Liver (tissue), 9 donors: Measurements from ENCODE around the gene MAP2K7. TPM values are rescaled to one million over a fixed set of nuclear protein-coding genes. Genes with fewer than 3 reads are reported as not detected.

Experiments
- DNase-seq: peaks from one replicate; pipeline ENCODE4 v3.0.0-alpha.2; 2017; ENCODE audit warnings: low spot score
- H3K27ac ChIP-seq, 2 donors: one replicate each; pipeline ENCODE4 v1.7.0; 2013; ENCODE audit warnings: inconsistent platforms in 2 of 2, low read length in 2 of 2, control low read depth in 1 of 2, low read depth in 1 of 2, mild to moderate bottlenecking in 1 of 2
- H3K27me3 ChIP-seq, 4 donors: one replicate each; pipeline versions ENCODE4 v1.6.1 to v1.7.0; 2013; ENCODE audit warnings: low read length in 3 of 4, inconsistent platforms in 1 of 4, mild to moderate bottlenecking in 1 of 4, moderate library complexity in 1 of 4; ENCODE audit not compliant: control insufficient read depth in 4 of 4, insufficient read depth in 4 of 4
- H3K36me3 ChIP-seq, 4 donors: one replicate each; pipeline versions ENCODE4 v1.6.1 to v1.7.0; 2013; ENCODE audit warnings: low read length in 3 of 4, mild to moderate bottlenecking in 3 of 4, low read depth in 1 of 4, moderate library complexity in 1 of 4; ENCODE audit not compliant: control insufficient read depth in 4 of 4, insufficient read depth in 3 of 4
- H3K4me1 ChIP-seq, 4 donors: one replicate each; pipeline versions ENCODE4 v1.6.1 to v1.7.0; 2013; ENCODE audit warnings: low read length in 3 of 4, mild to moderate bottlenecking in 3 of 4, moderate library complexity in 1 of 4; ENCODE audit not compliant: control insufficient read depth in 4 of 4, insufficient read depth in 4 of 4
- H3K4me3 ChIP-seq, 3 donors: one replicate each; pipeline versions ENCODE4 v1.6.1 to v1.7.0; 2013; ENCODE audit warnings: low read length in 3 of 3, control low read depth in 1 of 3, low read depth in 1 of 3, mild to moderate bottlenecking in 1 of 3
- H3K9ac ChIP-seq, 2 donors: one replicate each; pipeline ENCODE4 v1.7.0; 2013; ENCODE audit warnings: low read length in 2 of 2, mild to moderate bottlenecking in 2 of 2, moderate library complexity in 2 of 2, control low read depth in 1 of 2, low read depth in 1 of 2
- H3K9me3 ChIP-seq, 4 donors: one replicate each; pipeline versions ENCODE4 v1.6.1 to v1.7.0; 2013; ENCODE audit warnings: low read length in 3 of 4; ENCODE audit not compliant: control insufficient read depth in 4 of 4
- EGR1 ChIP-seq, 2 donors: IDR thresholded peaks; 2 replicates each; pipeline ENCODE4 v1.6.1; 2016 to 2018; ENCODE audit warnings: antibody characterized with exemption in 2 of 2, low read depth in 2 of 2
- FOXA1 ChIP-seq: IDR thresholded peaks from 2 replicates; pipeline ENCODE4 v1.6.1; 2016; ENCODE audit warnings: antibody characterized with exemption
- FOXA2 ChIP-seq: IDR thresholded peaks from 2 replicates; pipeline ENCODE4 v1.6.1; 2016; ENCODE audit warnings: antibody characterized with exemption
- GABPA ChIP-seq, 2 donors: IDR thresholded peaks in 1 of 2; conservative IDR thresholded peaks in 1 of 2; 2 replicates each; pipeline ENCODE4 v1.6.1; 2016; ENCODE audit warnings: antibody characterized with exemption in 2 of 2, mild to moderate bottlenecking in 1 of 2, moderate library complexity in 1 of 2
- HNF4A ChIP-seq, 2 donors: conservative IDR thresholded peaks; 2 replicates each; pipeline ENCODE4 v1.6.1; 2016; ENCODE audit warnings: antibody characterized with exemption in 2 of 2, mild to moderate bottlenecking in 2 of 2
- HNF4G ChIP-seq: IDR thresholded peaks from 2 replicates; pipeline ENCODE4 v1.6.1; 2016; ENCODE audit warnings: antibody characterized with exemption
- JUND ChIP-seq, 2 donors: IDR thresholded peaks; 2 replicates each; pipeline ENCODE4 v1.6.1; 2016; ENCODE audit warnings: antibody characterized with exemption in 2 of 2
- NR2F2 ChIP-seq: IDR thresholded peaks from 2 replicates; pipeline ENCODE4 v1.6.1; 2016; ENCODE audit warnings: antibody characterized with exemption
- RAD21 ChIP-seq, 2 donors: IDR thresholded peaks; 2 replicates each; pipeline ENCODE4 v1.6.1; 2016; ENCODE audit warnings: antibody characterized with exemption in 2 of 2, mild to moderate bottlenecking in 2 of 2
- RXRA ChIP-seq, 2 donors: IDR thresholded peaks; 2 replicates each; pipeline ENCODE4 v1.6.1; 2017 to 2018; ENCODE audit warnings: antibody characterized with exemption in 2 of 2, mild to moderate bottlenecking in 1 of 2
- SP1 ChIP-seq: IDR thresholded peaks from 2 replicates; pipeline ENCODE4 v1.6.1; 2018; ENCODE audit warnings: antibody characterized with exemption, mild to moderate bottlenecking
- TAF1 ChIP-seq: conservative IDR thresholded peaks from 2 replicates; pipeline ENCODE4 v1.6.1; 2016; ENCODE audit warnings: antibody characterized with exemption, mild to moderate bottlenecking
- YY1 ChIP-seq: IDR thresholded peaks from 2 replicates; pipeline ENCODE4 v1.6.1; 2016; ENCODE audit warnings: antibody characterized with exemption, mild to moderate bottlenecking
- WGBS: extraction: QIAGEN DNeasy Blood & Tissue Kit; methylation state at CpG from one replicate; pipeline ENCODE4 v1.1.7; 2013; 5-methylcytosine and 5-hydroxymethylcytosine counted together
- polyA plus RNA-seq, 2 donors: library from polyadenylated mRNA; stranded (reverse) in 1 of 2; unstranded in 1 of 2; fragments of 200-250 nt in 1 of 2; fragments of >200 nt in 1 of 2; fragmentation: Nextera tagmentation in 1 of 2; extraction: Ambion mirVana in 1 of 2; gene quantifications; one replicate each; pipeline versions ENCODE4 v1.2.1 to v1.2.3, GENCODE V29; 2013 to 2015
- total RNA-seq, 2 donors: library from RNA; depleted of rRNA; stranded (reverse); fragments of >200 nt; gene quantifications; one replicate each; pipeline ENCODE4 v1.2.3, GENCODE V29; 2014
- TF ChIP-seq, protein P1 (sequence below): IDR thresholded peaks from 2 replicates; pipeline ENCODE4 v1.6.1; 2016; ENCODE audit warnings: antibody characterized with exemption
- TF ChIP-seq, protein P2 (sequence below): IDR thresholded peaks from 2 replicates; pipeline ENCODE4 v1.6.1; 2016; ENCODE audit warnings: antibody characterized with exemption, mild to moderate bottlenecking
- TF ChIP-seq, protein P3 (sequence below): IDR thresholded peaks from 2 replicates; pipeline ENCODE4 v1.6.1; 2016; ENCODE audit warnings: antibody characterized with exemption
- TF ChIP-seq, protein P4 (sequence below): fragments of 150-350 bp; IDR thresholded peaks from 2 replicates; pipeline ENCODE4 v1.5.1; 2017; ENCODE audit warnings: improper control_type of control experiment, low read depth, low read length; ENCODE audit not compliant: missing input control
- TF ChIP-seq, protein P5 (sequence below): IDR thresholded peaks from 2 replicates; pipeline ENCODE4 v1.6.1; 2016; ENCODE audit warnings: antibody characterized with exemption
- donor health status: healthy.
- donor health status: healthy.
- donor health status: healthy.
- donor health status: healthy.
- donor health status: healthy.

The MAP2K7 gene
- total and polyA plus RNA-seq, 4 donors: 3.0 to 11.7 (median 9.5) TPM

DNA sequence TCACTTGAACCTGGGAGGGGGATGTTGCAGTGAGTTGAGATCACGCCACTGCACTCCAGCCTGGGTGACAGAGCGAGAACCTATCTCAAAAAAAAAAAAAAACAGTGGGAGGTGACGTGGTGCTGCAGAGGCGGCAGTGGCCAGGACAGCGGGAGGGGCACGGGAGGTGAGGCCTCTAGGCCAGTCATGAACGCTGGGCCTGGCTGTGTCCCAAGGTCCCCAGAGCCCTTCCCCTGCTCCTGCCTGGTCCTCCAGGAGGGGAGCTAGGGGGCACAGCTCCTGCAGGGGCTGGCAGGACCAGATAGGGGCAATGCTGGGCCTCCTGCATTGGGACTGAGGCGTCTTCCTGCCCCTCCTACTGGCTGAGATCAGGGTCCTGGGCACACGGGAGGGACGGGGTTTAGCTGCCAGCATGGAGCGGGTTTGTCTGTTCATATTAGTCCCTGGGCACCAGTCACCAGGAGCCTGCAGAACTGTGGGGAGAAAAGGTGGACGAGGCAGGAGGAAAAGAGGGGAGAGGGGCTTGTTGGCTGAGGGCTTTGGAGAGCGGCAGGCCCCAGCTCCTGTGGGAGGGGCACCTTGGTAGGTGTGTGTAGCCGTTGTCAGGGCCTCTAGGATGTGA lies 4.5 kb downstream of the MAP2K7 start:
- DNase-seq: no peak
- TF ChIP-seq, protein P1, sequence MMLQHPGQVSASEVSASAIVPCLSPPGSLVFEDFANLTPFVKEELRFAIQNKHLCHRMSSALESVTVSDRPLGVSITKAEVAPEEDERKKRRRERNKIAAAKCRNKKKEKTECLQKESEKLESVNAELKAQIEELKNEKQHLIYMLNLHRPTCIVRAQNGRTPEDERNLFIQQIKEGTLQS: no peak
- TF ChIP-seq HNF4A (conservative IDR thresholded peaks at IDR 0.05) (no peak), SP1 (no peak), TAF1 (no peak), NR2F2 (no peak), RAD21 (IDR thresholded peaks at IDR 0.05) (no peak), YY1 (no peak), HNF4G (no peak), GABPA (IDR thresholded peaks at IDR 0.05 in 1 of 2, conservative IDR thresholded peaks at IDR 0.05 in 1 of 2) (no peak), RXRA (IDR thresholded peaks at IDR 0.05) (no peak), FOXA2 (no peak), FOXA1 (no peak), EGR1 (IDR thresholded peaks at IDR 0.05; ENCODE audit: low read depth in 2 of 2) (no peak), JUND (IDR thresholded peaks at IDR 0.05) (no peak)
- TF ChIP-seq, protein P2, sequence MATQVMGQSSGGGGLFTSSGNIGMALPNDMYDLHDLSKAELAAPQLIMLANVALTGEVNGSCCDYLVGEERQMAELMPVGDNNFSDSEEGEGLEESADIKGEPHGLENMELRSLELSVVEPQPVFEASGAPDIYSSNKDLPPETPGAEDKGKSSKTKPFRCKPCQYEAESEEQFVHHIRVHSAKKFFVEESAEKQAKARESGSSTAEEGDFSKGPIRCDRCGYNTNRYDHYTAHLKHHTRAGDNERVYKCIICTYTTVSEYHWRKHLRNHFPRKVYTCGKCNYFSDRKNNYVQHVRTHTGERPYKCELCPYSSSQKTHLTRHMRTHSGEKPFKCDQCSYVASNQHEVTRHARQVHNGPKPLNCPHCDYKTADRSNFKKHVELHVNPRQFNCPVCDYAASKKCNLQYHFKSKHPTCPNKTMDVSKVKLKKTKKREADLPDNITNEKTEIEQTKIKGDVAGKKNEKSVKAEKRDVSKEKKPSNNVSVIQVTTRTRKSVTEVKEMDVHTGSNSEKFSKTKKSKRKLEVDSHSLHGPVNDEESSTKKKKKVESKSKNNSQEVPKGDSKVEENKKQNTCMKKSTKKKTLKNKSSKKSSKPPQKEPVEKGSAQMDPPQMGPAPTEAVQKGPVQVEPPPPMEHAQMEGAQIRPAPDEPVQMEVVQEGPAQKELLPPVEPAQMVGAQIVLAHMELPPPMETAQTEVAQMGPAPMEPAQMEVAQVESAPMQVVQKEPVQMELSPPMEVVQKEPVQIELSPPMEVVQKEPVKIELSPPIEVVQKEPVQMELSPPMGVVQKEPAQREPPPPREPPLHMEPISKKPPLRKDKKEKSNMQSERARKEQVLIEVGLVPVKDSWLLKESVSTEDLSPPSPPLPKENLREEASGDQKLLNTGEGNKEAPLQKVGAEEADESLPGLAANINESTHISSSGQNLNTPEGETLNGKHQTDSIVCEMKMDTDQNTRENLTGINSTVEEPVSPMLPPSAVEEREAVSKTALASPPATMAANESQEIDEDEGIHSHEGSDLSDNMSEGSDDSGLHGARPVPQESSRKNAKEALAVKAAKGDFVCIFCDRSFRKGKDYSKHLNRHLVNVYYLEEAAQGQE: no peak
- TF ChIP-seq, protein P3, sequence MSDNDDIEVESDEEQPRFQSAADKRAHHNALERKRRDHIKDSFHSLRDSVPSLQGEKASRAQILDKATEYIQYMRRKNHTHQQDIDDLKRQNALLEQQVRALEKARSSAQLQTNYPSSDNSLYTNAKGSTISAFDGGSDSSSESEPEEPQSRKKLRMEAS: no peak
- TF ChIP-seq, protein P4, sequence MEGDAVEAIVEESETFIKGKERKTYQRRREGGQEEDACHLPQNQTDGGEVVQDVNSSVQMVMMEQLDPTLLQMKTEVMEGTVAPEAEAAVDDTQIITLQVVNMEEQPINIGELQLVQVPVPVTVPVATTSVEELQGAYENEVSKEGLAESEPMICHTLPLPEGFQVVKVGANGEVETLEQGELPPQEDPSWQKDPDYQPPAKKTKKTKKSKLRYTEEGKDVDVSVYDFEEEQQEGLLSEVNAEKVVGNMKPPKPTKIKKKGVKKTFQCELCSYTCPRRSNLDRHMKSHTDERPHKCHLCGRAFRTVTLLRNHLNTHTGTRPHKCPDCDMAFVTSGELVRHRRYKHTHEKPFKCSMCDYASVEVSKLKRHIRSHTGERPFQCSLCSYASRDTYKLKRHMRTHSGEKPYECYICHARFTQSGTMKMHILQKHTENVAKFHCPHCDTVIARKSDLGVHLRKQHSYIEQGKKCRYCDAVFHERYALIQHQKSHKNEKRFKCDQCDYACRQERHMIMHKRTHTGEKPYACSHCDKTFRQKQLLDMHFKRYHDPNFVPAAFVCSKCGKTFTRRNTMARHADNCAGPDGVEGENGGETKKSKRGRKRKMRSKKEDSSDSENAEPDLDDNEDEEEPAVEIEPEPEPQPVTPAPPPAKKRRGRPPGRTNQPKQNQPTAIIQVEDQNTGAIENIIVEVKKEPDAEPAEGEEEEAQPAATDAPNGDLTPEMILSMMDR: no peak
- TF ChIP-seq, protein P5, sequence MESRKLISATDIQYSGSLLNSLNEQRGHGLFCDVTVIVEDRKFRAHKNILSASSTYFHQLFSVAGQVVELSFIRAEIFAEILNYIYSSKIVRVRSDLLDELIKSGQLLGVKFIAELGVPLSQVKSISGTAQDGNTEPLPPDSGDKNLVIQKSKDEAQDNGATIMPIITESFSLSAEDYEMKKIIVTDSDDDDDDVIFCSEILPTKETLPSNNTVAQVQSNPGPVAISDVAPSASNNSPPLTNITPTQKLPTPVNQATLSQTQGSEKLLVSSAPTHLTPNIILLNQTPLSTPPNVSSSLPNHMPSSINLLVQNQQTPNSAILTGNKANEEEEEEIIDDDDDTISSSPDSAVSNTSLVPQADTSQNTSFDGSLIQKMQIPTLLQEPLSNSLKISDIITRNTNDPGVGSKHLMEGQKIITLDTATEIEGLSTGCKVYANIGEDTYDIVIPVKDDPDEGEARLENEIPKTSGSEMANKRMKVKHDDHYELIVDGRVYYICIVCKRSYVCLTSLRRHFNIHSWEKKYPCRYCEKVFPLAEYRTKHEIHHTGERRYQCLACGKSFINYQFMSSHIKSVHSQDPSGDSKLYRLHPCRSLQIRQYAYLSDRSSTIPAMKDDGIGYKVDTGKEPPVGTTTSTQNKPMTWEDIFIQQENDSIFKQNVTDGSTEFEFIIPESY: no peak
- H3K36me3 ChIP-seq: peaks cover 0 to 27% (median 12%) of the 10 kb centered on the region in 4 donors
- WGBS: 85% methylated on average over 14 of the region's 14 CpGs
- no peaks in the 10 kb centered on the region for H3K9me3 ChIP-seq
- no peak overlapping the region for H3K9ac ChIP-seq
- H3K27ac ChIP-seq: no peak overlapping the region
- no peak overlapping the region for H3K4me3 ChIP-seq
- H3K4me1 ChIP-seq: peaks cover 7 to 29% (median 13%) of the 10 kb centered on the region in 4 donors
- H3K27me3 ChIP-seq: no peaks in the 10 kb centered on the region
